ENCODE results near the gene TMEM213. TPM values are rescaled to one million over a fixed set of nuclear protein-coding genes. Genes with fewer than 3 reads are reported as not detected.

The TMEM213 gene
- polyA plus RNA-seq, 1 donor (not counting 4 experiments of a cell fraction or from before 2014, with no cell fraction given), result not detected

DNA sequence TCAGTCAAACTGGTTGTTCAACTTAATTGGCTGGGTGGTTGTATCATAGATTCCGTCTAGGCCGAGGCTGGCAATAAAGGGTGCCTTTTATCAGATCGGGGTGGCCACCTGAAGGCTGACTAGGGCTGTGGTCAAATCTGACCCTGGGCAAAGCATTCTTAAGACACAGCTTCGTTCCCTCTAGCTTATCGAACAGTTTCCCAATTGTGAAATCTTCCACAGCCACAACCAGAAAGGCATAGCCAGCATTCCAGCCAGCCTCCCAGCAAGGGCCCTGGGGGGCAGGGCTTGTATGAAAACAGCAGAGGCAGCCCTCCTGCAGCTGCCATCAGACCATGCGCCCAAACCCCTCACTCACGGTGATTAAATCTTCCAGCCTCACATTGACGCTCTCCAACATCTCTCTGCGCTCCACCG, 42.5 kb upstream of the TMEM213 start:
- no peak overlapping the region for H3K27ac ChIP-seq (ENCODE audit: control insufficient read depth, insufficient read depth, low read length)
- DNase-seq (ENCODE audit: low read depth, low spot score), result no peak

GRCh38 chr7:138755842-138756590, 41.8 kb upstream of the TMEM213 start:
- Histone ChIP-seq H3K36me3 (ENCODE audit: control insufficient read depth in 2 of 2, extremely low read depth in 1 of 2, insufficient read depth in 2 of 2, low read length in 2 of 2) (no peaks in the 10 kb centered on the region), H4K20me1 (ENCODE audit: control insufficient read depth, extremely low read depth, insufficient read depth, low read length) (no peaks in the 10 kb centered on the region), H3K27ac (ENCODE audit: control insufficient read depth, insufficient read depth, low read length) (no peak overlapping the region), H3K9me1 (ENCODE audit: control insufficient read depth, extremely low read depth, insufficient read depth, low read length) (no peaks in the 10 kb centered on the region), H3K79me2 (ENCODE audit: control insufficient read depth, insufficient read depth, low read length) (no peaks in the 10 kb centered on the region), H3K4me3 (ENCODE audit: control insufficient read depth in 2 of 3, extremely low read depth in 1 of 3, insufficient read depth in 2 of 3, low read depth in 1 of 3, low read length in 3 of 3) (no peak overlapping the region), H3K4me1 (ENCODE audit: control insufficient read depth, extremely low read depth, insufficient read depth, low read length) (no peaks in the 10 kb centered on the region), H3K9ac (ENCODE audit: control insufficient read depth, extremely low read depth, insufficient read depth, low read length) (no peak overlapping the region), H3K27me3 (ENCODE audit: control insufficient read depth, extremely low read depth, insufficient read depth, low read length) (no peaks in the 10 kb centered on the region), H3K4me2 (ENCODE audit: control insufficient read depth, extremely low read depth, insufficient read depth, low read depth, low read length) (no peak overlapping the region), H3K9me3 (ENCODE audit: control insufficient read depth, low read depth, low read length) (peaks cover 2% of the 10 kb centered on the region), H2AFZ (ENCODE audit: control insufficient read depth, low read length) (no peak overlapping the region)
- FAIRE-seq, result no peak
- no peak for TF ChIP-seq CTCF (optimal IDR thresholded peaks at IDR 0.05 in 1 of 3, IDR thresholded peaks at IDR 0.05 in 1 of 3, conservative IDR thresholded peaks at IDR 0.05 in 1 of 3; ENCODE audit: extremely low read depth in 1 of 3, insufficient read depth in 2 of 3, low read length in 3 of 3)
- no peak for TF ChIP-seq EZH2 (IDR thresholded peaks at IDR 0.05; ENCODE audit: low read length)
- dilution Hi-C loops (cut with MboI; ENCODE audit: extremely low pct_ligation_motif_present, low sequenced_read_pairs), result no loop called here
- no peak for DNase-seq (ENCODE audit: low read depth, low spot score)

More for the DNA sequence above, 42.5 kb upstream of the TMEM213 start:
- no peaks in the 10 kb centered on the region for H3K4me1 ChIP-seq (ENCODE audit: control insufficient read depth, extremely low read depth, insufficient read depth, low read length)
- H3K9me1 ChIP-seq (ENCODE audit: control insufficient read depth, extremely low read depth, insufficient read depth, low read length), result no peaks in the 10 kb centered on the region
- H3K4me3 ChIP-seq (ENCODE audit: control insufficient read depth in 2 of 3, extremely low read depth in 1 of 3, insufficient read depth in 2 of 3, low read depth in 1 of 3, low read length in 3 of 3), result no peak overlapping the region
- H3K9ac ChIP-seq (ENCODE audit: control insufficient read depth, extremely low read depth, insufficient read depth, low read length), result no peak overlapping the region
- no peak overlapping the region for H3K4me2 ChIP-seq (ENCODE audit: control insufficient read depth, extremely low read depth, insufficient read depth, low read depth, low read length)
- no peaks in the 10 kb centered on the region for H3K27me3 ChIP-seq (ENCODE audit: control insufficient read depth, extremely low read depth, insufficient read depth, low read length)
- no peak for FAIRE-seq
- no peaks in the 10 kb centered on the region for H4K20me1 ChIP-seq (ENCODE audit: control insufficient read depth, extremely low read depth, insufficient read depth, low read length)
- H3K36me3 ChIP-seq (ENCODE audit: control insufficient read depth in 2 of 2, extremely low read depth in 1 of 2, insufficient read depth in 2 of 2, low read length in 2 of 2), result no peaks in the 10 kb centered on the region
- dilution Hi-C loops (cut with MboI; ENCODE audit: extremely low pct_ligation_motif_present, low sequenced_read_pairs), result no loop called here
- peaks cover 2% of the 10 kb centered on the region for H3K9me3 ChIP-seq (ENCODE audit: control insufficient read depth, low read depth, low read length)
- no peaks in the 10 kb centered on the region for H3K79me2 ChIP-seq (ENCODE audit: control insufficient read depth, insufficient read depth, low read length)
- TF ChIP-seq EZH2 (IDR thresholded peaks at IDR 0.05; ENCODE audit: low read length), result no peak
- TF ChIP-seq CTCF (optimal IDR thresholded peaks at IDR 0.05 in 1 of 3, IDR thresholded peaks at IDR 0.05 in 1 of 3, conservative IDR thresholded peaks at IDR 0.05 in 1 of 3; ENCODE audit: extremely low read depth in 1 of 3, insufficient read depth in 2 of 3, low read length in 3 of 3), result no peak
- no peak overlapping the region for H2AFZ ChIP-seq (ENCODE audit: control insufficient read depth, low read length)

All from keratinocyte (primary cell).